A549 treated with GW870086 at 1 μM for 4 hours (cell line): ENCODE results near the gene RC3H1. TPM values are rescaled to one million over a fixed set of nuclear protein-coding genes. Genes with fewer than 3 reads are reported as not detected.

Experiments used
- total RNA-seq: library from RNA; stranded (reverse); fragments of 200-300 nt; extraction: Qiagen RNA extraction; gene quantifications from 5 replicates; pipeline ENCODE4 v1.2.3, GENCODE V29; 2022; ENCODE audit warnings: low read depth

Gene RC3H1, protein sequence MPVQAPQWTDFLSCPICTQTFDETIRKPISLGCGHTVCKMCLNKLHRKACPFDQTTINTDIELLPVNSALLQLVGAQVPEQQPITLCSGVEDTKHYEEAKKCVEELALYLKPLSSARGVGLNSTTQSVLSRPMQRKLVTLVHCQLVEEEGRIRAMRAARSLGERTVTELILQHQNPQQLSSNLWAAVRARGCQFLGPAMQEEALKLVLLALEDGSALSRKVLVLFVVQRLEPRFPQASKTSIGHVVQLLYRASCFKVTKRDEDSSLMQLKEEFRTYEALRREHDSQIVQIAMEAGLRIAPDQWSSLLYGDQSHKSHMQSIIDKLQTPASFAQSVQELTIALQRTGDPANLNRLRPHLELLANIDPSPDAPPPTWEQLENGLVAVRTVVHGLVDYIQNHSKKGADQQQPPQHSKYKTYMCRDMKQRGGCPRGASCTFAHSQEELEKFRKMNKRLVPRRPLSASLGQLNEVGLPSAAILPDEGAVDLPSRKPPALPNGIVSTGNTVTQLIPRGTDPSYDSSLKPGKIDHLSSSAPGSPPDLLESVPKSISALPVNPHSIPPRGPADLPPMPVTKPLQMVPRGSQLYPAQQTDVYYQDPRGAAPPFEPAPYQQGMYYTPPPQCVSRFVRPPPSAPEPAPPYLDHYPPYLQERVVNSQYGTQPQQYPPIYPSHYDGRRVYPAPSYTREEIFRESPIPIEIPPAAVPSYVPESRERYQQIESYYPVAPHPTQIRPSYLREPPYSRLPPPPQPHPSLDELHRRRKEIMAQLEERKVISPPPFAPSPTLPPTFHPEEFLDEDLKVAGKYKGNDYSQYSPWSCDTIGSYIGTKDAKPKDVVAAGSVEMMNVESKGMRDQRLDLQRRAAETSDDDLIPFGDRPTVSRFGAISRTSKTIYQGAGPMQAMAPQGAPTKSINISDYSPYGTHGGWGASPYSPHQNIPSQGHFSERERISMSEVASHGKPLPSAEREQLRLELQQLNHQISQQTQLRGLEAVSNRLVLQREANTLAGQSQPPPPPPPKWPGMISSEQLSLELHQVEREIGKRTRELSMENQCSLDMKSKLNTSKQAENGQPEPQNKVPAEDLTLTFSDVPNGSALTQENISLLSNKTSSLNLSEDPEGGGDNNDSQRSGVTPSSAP
- 4.4 to 6.6 TPM (median 5.5 TPM) in 5 replicates for total RNA-seq

DNA sequence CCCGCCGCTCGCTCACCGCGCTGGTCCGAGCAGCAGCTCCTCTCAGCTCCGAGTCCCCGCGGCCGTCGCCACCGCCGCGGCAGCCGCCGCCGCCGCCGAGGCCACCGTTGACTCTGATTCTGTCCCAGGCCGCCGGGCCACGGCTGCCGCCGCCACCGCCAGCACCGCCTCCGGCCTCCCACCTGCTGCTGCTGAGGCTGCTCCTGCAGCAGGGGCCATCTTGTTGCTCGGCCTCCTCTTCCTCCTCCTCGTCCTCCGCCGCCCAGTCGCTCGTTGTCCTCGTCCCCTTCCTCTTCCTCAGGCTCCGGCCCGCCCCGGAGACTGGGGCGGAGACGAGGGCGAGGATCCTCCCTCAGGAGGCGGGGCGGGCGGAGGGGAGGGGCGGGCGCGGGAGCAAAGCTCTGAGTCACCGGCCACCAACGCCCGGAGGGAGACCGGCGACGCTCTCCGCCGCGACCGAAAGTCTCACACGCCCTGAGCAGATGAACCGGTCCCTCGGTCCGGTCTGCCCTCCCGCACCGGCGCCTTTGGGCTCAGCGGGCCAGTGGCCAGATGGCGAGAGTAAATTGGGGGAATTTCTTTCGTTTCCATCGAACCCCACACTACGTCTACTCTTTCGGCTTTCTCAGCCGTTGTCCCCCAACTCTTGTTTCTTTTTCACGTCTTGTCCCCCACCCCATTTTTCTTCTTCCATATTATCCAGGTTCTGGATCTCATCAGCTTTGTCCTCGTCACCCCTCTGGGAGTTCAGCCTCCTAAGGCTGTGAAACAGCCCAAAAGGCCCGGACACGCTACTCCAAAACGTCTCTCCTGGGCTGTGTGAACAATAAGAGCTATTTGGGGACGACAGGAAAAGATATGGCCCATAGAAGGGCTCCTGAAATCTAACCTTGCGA is at the start of gene RC3H1:
TSS of gene RC3H1 (minus strand) at position 278 of the 896 bp plus-strand sequence. CDS start 29,372 bp downstream, outside the sequence.

DNA sequence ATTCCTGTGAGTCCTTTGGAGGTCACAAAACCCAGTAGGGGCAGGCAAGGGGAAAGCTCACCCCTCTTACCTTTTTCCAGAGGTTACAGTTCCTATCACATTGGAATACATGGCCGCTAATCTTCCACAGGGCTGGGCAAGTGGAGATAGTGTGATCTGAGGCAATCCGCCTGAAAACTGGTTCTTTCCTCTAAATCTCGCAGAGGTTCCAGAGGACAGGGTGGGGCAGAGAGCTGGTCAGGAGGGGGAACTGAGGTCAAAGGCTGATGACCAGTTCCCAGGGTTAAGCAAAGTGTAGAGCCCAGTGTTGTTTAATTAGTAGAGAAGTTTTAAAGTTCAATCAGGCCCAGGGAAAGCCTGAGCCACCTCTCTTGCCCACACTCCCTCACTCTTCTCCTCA is 105.0 kb downstream of the RC3H1 start, which contains the start of gene SERPINC1:
TSS of gene SERPINC1 (minus strand) at position 179 of the 400 bp plus-strand sequence. CDS start at position 111, 68 bp downstream.

Other genes with a start within 250 kb of the RC3H1 start
- gene DARS2, start 197.7 kb downstream of the RC3H1 start, total RNA-seq = 37.2 to 44.7 TPM (median 41.8 TPM) in 5 replicates
- 12.0 to 14.4 TPM (median 13.3 TPM) in 5 replicates for gene CENPL, start 197.5 kb downstream of the RC3H1 start, total RNA-seq
- gene GAS5, start 154.4 kb downstream of the RC3H1 start, total RNA-seq = 287 to 387 TPM (median 302 TPM) in 5 replicates
- 1.1 to 1.8 TPM (median 1.4 TPM) in 5 replicates for gene ZBTB37, start 154.0 kb downstream of the RC3H1 start, total RNA-seq
- 0.11 to 0.16 TPM (median 0.13 TPM) in 3 of 5 replicates, not detected in the others for gene SERPINC1, start 105.0 kb downstream of the RC3H1 start, total RNA-seq
- 4.3 to 7.4 TPM (median 5.4 TPM) in 5 replicates for gene RABGAP1L, start 137.2 kb upstream of the RC3H1 start, total RNA-seq